Loucy (cell line): ENCODE measurements around the gene SLC15A2.

Experiments used
- H2AFZ ChIP-seq: fragments of 200-600 bp; sonication (generic); 2 replicates; pipeline ENCODE4 v1.6.0; 2016; ENCODE audit warnings: antibody characterized with exemption, mild to moderate bottlenecking, low read length, moderate library complexity
- H3F3A ChIP-seq: fragments of 200-600 bp; 2 replicates; pipeline ENCODE4 v1.6.0; 2016; ENCODE audit warnings: antibody characterized with exemption, low read depth, mild to moderate bottlenecking
- H3K27me3 ChIP-seq: fragments of 200-600 bp; sonication (generic); 2 replicates; pipeline ENCODE4 v1.6.1; 2014; ENCODE audit warnings: low read length, mild to moderate bottlenecking; ENCODE audit not compliant: insufficient read depth, poor library complexity, severe bottlenecking
- H3K36me3 ChIP-seq: fragments of 200-600 bp; sonication (generic); 2 replicates; pipeline ENCODE4 v1.6.1; 2016; ENCODE audit warnings: low read length; ENCODE audit not compliant: insufficient read depth
- H3K4me1 ChIP-seq: fragments of 200-600 bp; sonication (generic); 2 replicates; pipeline ENCODE4 v1.5.1; 2014; ENCODE audit warnings: low read length, mild to moderate bottlenecking; ENCODE audit not compliant: insufficient read depth, poor library complexity, severe bottlenecking
- H3K4me2 ChIP-seq: fragments of 200-600 bp; sonication (generic); 2 replicates; pipeline ENCODE4 v1.6.0; 2014; ENCODE audit warnings: antibody characterized with exemption, low read length, low read depth, mild to moderate bottlenecking; ENCODE audit not compliant: poor library complexity, severe bottlenecking
- H3K4me3 ChIP-seq: fragments of 200-600 bp; sonication (generic); 2 replicates; pipeline ENCODE4 v1.5.1; 2014; ENCODE audit warnings: low read length, mild to moderate bottlenecking, mixed read lengths; ENCODE audit not compliant: poor library complexity, severe bottlenecking
- H3K79me2 ChIP-seq: fragments of 200-600 bp; sonication (generic); 2 replicates; pipeline ENCODE4 v1.6.1; 2014; ENCODE audit warnings: low read length; ENCODE audit not compliant: insufficient read depth
- H3K9ac ChIP-seq: fragments of 200-600 bp; sonication (generic); 2 replicates; pipeline ENCODE4 v1.6.0; 2014; ENCODE audit warnings: mild to moderate bottlenecking, low read depth, low read length, moderate library complexity; ENCODE audit not compliant: poor library complexity, severe bottlenecking
- H3K9me2 ChIP-seq: fragments of 200-600 bp; sonication (generic); replicated peaks from 2 replicates; pipeline ENCODE4 v1.6.1; 2016; ENCODE audit warnings: low read depth, low read length, mixed read lengths
- H3K9me3 ChIP-seq: fragments of 200-600 bp; sonication (generic); 2 replicates; pipeline ENCODE4 v1.6.1; 2014; ENCODE audit warnings: mild to moderate bottlenecking, antibody characterized with exemption, low read length, low read depth; ENCODE audit not compliant: insufficient read depth
- H4K20me1 ChIP-seq: fragments of 200-600 bp; sonication (generic); 2 replicates; pipeline ENCODE4 v1.6.0; 2014; ENCODE audit warnings: antibody characterized with exemption, low read length, mild to moderate bottlenecking; ENCODE audit not compliant: insufficient read depth, poor library complexity, severe bottlenecking
- CTCF ChIP-seq: fragments of 200-600 bp; sonication (generic); conservative IDR thresholded peaks from 2 replicates; pipeline ENCODE4 v1.5.1; 2014; ENCODE audit warnings: mild to moderate bottlenecking, antibody characterized with exemption, low read length
- EZH2phosphoT487 ChIP-seq: fragments of 200-600 bp; IDR thresholded peaks from 2 replicates; pipeline ENCODE4 v1.6.1; 2018; ENCODE audit warnings: antibody characterized with exemption, mild to moderate bottlenecking, moderate library complexity, borderline replicate concordance

The SLC15A2 gene

GRCh38 chr3:121979246-121979645 is 85.0 kb downstream of the SLC15A2 start:
- H3K4me1 ChIP-seq, result peaks cover 14% of the 10 kb centered on the region
- no peaks in the 10 kb centered on the region for H3K9me2 ChIP-seq
- no peak overlapping the region for H2AFZ ChIP-seq
- H3K27me3 ChIP-seq, result no peaks in the 10 kb centered on the region
- no peak overlapping the region for H3K9ac ChIP-seq
- H3K36me3 ChIP-seq, result no peaks in the 10 kb centered on the region; the same call in 1 of the 2 replicates
- H3K4me2 ChIP-seq, result no peak overlapping the region
- 0 out of 2 replicates have a peak, but pooled peaks cover 3% of the 10 kb centered on the region for H3F3A ChIP-seq
- H3K4me3 ChIP-seq, result no peak overlapping the region
- no peaks in the 10 kb centered on the region for H3K79me2 ChIP-seq
- TF ChIP-seq EZH2phosphoT487 (no peak), CTCF (no peak)
- H3K9me3 ChIP-seq, result peaks cover 17% of the 10 kb centered on the region
- H4K20me1 ChIP-seq, result no peaks in the 10 kb centered on the region

- Histone ChIP-seq H3K4me2 (no peak overlapping the region), H3K79me2 (no peaks in the 10 kb centered on the region), H3F3A (0 out of 2 replicates have a peak, but pooled peaks cover 3% of the 10 kb centered on the region), H3K4me1 (peaks cover 14% of the 10 kb centered on the region), H4K20me1 (no peaks in the 10 kb centered on the region), H3K9me2 (no peaks in the 10 kb centered on the region), H3K4me3 (no peak overlapping the region), H3K9ac (no peak overlapping the region), H2AFZ (no peak overlapping the region), H3K36me3 (no peaks in the 10 kb centered on the region; the same call in 1 of the 2 replicates), H3K9me3 (peaks cover 12% of the 10 kb centered on the region), H3K27me3 (no peaks in the 10 kb centered on the region)
- TF ChIP-seq CTCF (no peak), EZH2phosphoT487 (no peak)
Measured at GRCh38 chr3:121979734-121980449, 85.7 kb downstream of the SLC15A2 start.

- no peaks in the 10 kb centered on the region; the same call in 1 of the 2 replicates for H3K36me3 ChIP-seq
- no peak overlapping the region for H3K4me2 ChIP-seq
- H3K9me3 ChIP-seq, result peaks cover 12% of the 10 kb centered on the region
- H3F3A ChIP-seq, result 0 out of 2 replicates have a peak, but pooled peaks cover 3% of the 10 kb centered on the region
- no peak overlapping the region for H3K4me3 ChIP-seq
- H3K9ac ChIP-seq, result no peak overlapping the region
- TF ChIP-seq CTCF (no peak), EZH2phosphoT487 (no peak)
- no peaks in the 10 kb centered on the region for H3K79me2 ChIP-seq
- no peak overlapping the region for H2AFZ ChIP-seq
- H3K27me3 ChIP-seq, result no peaks in the 10 kb centered on the region
- H4K20me1 ChIP-seq, result no peaks in the 10 kb centered on the region
- no peaks in the 10 kb centered on the region for H3K9me2 ChIP-seq
- H3K4me1 ChIP-seq, result peaks cover 14% of the 10 kb centered on the region
Measured at GRCh38 chr3:121980450-121980796, 86.2 kb downstream of the SLC15A2 start.
